ENCODE measurements around the gene CNN2. TPM values are rescaled to one million over a fixed set of nuclear protein-coding genes. Genes with fewer than 3 reads are reported as not detected.

Gene CNN2
- total and polyA plus RNA-seq, 9 of the 15 experiments (the other 6 are each of a cell fraction or from before 2014, with no cell fraction given) = 12.1 to 174 (median 52.7) TPM

DNA sequence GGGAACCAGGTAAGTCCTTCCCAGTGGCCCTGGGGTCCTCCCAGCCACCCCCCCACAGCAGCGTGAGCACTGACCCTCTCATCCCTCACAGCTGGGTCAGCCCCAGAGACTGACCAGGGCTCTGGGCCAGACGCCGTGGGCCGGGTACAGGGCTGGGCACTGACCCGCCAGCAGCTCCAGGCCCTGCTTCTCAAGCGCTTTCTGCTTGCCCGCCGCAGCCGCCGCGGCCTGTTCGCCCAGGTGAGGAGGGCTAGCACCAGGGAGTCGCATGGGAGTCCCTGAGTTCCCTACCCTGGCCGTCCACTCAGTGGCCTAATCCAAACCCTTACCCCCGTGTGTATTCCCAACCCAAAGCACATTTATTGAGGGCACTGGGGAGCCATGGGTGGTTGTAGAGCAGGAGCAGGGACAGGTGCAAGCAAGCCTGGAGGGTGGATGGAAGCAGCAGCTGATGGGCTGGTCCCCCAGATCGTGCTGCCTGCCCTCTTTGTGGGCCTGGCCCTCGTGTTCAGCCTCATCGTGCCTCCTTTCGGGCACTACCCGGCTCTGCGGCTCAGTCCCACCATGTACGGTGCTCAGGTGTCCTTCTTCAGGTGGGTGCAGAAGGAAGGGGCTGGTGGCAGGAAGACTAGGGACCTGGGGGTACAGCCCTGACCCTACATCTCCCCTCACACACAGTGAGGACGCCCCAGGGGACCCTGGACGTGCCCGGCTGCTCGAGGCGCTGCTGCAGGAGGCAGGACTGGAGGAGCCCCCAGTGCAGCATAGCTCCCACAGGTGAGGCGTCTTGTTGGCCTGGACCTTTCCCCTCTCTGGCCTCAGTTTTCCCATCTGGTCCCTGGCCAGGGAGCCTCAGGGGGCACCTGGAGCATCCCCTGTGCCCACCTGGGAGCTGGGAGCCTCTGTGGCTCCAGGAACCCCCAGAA, 28.0 kb downstream of the CNN2 start (continued):
- TF ChIP-seq SRSF1 (IDR thresholded peaks at IDR 0.05; ENCODE audit: low read depth, low read length) = no peak
- no peak for TF ChIP-seq PURB (CRISPR knock-in tag; IDR thresholded peaks at IDR 0.05; ENCODE audit: low read depth)
- TF ChIP-seq MEF2D (tag; conservative IDR thresholded peaks at IDR 0.05; ENCODE audit: low read depth) = no peak
- TF ChIP-seq TAF1 (IDR thresholded peaks at IDR 0.05; ENCODE audit: control insufficient read depth, extremely low read depth, insufficient read depth, low read length, severe bottlenecking) = no peak
- TF ChIP-seq SMARCA5 (IDR thresholded peaks at IDR 0.05) = peak; percentile 29; the same call in 1 of the 2 replicates
- TF ChIP-seq, protein P1, sequence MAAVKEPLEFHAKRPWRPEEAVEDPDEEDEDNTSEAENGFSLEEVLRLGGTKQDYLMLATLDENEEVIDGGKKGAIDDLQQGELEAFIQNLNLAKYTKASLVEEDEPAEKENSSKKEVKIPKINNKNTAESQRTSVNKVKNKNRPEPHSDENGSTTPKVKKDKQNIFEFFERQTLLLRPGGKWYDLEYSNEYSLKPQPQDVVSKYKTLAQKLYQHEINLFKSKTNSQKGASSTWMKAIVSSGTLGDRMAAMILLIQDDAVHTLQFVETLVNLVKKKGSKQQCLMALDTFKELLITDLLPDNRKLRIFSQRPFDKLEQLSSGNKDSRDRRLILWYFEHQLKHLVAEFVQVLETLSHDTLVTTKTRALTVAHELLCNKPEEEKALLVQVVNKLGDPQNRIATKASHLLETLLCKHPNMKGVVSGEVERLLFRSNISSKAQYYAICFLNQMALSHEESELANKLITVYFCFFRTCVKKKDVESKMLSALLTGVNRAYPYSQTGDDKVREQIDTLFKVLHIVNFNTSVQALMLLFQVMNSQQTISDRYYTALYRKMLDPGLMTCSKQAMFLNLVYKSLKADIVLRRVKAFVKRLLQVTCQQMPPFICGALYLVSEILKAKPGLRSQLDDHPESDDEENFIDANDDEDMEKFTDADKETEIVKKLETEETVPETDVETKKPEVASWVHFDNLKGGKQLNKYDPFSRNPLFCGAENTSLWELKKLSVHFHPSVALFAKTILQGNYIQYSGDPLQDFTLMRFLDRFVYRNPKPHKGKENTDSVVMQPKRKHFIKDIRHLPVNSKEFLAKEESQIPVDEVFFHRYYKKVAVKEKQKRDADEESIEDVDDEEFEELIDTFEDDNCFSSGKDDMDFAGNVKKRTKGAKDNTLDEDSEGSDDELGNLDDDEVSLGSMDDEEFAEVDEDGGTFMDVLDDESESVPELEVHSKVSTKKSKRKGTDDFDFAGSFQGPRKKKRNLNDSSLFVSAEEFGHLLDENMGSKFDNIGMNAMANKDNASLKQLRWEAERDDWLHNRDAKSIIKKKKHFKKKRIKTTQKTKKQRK (IDR thresholded peaks at IDR 0.05; ENCODE audit: borderline replicate concordance, low read depth, low read length) = no peak
- TF ChIP-seq, protein P2, sequence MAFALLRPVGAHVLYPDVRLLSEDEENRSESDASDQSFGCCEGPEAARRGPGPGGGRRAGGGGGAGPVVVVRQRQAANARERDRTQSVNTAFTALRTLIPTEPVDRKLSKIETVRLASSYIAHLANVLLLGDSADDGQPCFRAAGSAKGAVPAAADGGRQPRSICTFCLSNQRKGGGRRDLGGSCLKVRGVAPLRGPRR (CRISPR knock-in tag; IDR thresholded peaks at IDR 0.05) = no peak
- TF ChIP-seq, protein P3, sequence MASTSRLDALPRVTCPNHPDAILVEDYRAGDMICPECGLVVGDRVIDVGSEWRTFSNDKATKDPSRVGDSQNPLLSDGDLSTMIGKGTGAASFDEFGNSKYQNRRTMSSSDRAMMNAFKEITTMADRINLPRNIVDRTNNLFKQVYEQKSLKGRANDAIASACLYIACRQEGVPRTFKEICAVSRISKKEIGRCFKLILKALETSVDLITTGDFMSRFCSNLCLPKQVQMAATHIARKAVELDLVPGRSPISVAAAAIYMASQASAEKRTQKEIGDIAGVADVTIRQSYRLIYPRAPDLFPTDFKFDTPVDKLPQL (IDR thresholded peaks at IDR 0.05; ENCODE audit: extremely low read depth, insufficient read length) = no peak
- TF ChIP-seq, protein P4, sequence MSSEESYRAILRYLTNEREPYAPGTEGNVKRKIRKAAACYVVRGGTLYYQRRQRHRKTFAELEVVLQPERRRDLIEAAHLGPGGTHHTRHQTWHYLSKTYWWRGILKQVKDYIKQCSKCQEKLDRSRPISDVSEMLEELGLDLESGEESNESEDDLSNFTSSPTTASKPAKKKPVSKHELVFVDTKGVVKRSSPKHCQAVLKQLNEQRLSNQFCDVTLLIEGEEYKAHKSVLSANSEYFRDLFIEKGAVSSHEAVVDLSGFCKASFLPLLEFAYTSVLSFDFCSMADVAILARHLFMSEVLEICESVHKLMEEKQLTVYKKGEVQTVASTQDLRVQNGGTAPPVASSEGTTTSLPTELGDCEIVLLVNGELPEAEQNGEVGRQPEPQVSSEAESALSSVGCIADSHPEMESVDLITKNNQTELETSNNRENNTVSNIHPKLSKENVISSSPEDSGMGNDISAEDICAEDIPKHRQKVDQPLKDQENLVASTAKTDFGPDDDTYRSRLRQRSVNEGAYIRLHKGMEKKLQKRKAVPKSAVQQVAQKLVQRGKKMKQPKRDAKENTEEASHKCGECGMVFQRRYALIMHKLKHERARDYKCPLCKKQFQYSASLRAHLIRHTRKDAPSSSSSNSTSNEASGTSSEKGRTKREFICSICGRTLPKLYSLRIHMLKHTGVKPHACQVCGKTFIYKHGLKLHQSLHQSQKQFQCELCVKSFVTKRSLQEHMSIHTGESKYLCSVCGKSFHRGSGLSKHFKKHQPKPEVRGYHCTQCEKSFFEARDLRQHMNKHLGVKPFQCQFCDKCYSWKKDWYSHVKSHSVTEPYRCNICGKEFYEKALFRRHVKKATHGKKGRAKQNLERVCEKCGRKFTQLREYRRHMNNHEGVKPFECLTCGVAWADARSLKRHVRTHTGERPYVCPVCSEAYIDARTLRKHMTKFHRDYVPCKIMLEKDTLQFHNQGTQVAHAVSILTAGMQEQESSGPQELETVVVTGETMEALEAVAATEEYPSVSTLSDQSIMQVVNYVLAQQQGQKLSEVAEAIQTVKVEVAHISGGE (CRISPR knock-in tag; IDR thresholded peaks at IDR 0.05) = no peak
- TF ChIP-seq, protein P5, sequence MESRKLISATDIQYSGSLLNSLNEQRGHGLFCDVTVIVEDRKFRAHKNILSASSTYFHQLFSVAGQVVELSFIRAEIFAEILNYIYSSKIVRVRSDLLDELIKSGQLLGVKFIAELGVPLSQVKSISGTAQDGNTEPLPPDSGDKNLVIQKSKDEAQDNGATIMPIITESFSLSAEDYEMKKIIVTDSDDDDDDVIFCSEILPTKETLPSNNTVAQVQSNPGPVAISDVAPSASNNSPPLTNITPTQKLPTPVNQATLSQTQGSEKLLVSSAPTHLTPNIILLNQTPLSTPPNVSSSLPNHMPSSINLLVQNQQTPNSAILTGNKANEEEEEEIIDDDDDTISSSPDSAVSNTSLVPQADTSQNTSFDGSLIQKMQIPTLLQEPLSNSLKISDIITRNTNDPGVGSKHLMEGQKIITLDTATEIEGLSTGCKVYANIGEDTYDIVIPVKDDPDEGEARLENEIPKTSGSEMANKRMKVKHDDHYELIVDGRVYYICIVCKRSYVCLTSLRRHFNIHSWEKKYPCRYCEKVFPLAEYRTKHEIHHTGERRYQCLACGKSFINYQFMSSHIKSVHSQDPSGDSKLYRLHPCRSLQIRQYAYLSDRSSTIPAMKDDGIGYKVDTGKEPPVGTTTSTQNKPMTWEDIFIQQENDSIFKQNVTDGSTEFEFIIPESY (CRISPR knock-in tag; IDR thresholded peaks at IDR 0.05) = peak; percentile 84
- no peak for TF ChIP-seq HCFC1 (IDR thresholded peaks at IDR 0.05; ENCODE audit: low read depth, low read length)
- TF ChIP-seq RBM14 (IDR thresholded peaks at IDR 0.05; ENCODE audit: borderline replicate concordance, insufficient read depth, low read depth, low read length) = no peak
